Lower leg skin (tissue), 4 donors: Measurements from ENCODE around the gene ACOXL. TPM values are rescaled to one million over a fixed set of nuclear protein-coding genes. Genes with fewer than 3 reads are reported as not detected.

ENCODE experiments used
- DNase-seq, 2 donors: peaks; one replicate each; pipeline ENCODE4 v3.0.0-alpha.2; 2019; ENCODE audit warnings: low spot score in 2 of 2
- H3K4me3 ChIP-seq: fragments of 200-600 bp; sonication (generic); 2 replicates; pipeline ENCODE4 v1.5.1; 2017; ENCODE audit warnings: mild to moderate bottlenecking, low read depth; ENCODE audit not compliant: poor library complexity, severe bottlenecking
- POLR2A ChIP-seq, 2 donors: fragments of 450-650 bp; IDR thresholded peaks; one replicate each; pipeline ENCODE4 v1.6.1; 2016 to 2017; ENCODE audit warnings: antibody characterized with exemption in 2 of 2, mild to moderate bottlenecking in 1 of 2, moderate library complexity in 1 of 2
- WGBS, 2 donors: methylation state at CpG; one replicate each; pipeline ENCODE4 v1.1.5; 2018; 5-methylcytosine and 5-hydroxymethylcytosine counted together
- intact Hi-C: fragments of 100-400 bp; cut with DNase I; formaldehyde crosslinking; loops from one replicate; pipeline ENCODE4 v1.15.0; 2023; ENCODE audit warnings: low total_unique reads
- total RNA-seq, 4 donors: library from RNA; depleted of rRNA; stranded (reverse); fragments of >200 nt; gene quantifications; one replicate each; pipeline ENCODE4 v1.1.0, GENCODE V29; 2016
- TF ChIP-seq, protein P1 (sequence below), 3 donors: fragments of 450-650 bp; IDR thresholded peaks; one replicate each; pipeline ENCODE4 v1.5.1; 2016; ENCODE audit warnings: antibody characterized with exemption in 3 of 3, mild to moderate bottlenecking in 3 of 3, moderate library complexity in 2 of 3

The ACOXL gene
- total RNA-seq, 4 donors from 2014 or later, result not detected

DNA sequence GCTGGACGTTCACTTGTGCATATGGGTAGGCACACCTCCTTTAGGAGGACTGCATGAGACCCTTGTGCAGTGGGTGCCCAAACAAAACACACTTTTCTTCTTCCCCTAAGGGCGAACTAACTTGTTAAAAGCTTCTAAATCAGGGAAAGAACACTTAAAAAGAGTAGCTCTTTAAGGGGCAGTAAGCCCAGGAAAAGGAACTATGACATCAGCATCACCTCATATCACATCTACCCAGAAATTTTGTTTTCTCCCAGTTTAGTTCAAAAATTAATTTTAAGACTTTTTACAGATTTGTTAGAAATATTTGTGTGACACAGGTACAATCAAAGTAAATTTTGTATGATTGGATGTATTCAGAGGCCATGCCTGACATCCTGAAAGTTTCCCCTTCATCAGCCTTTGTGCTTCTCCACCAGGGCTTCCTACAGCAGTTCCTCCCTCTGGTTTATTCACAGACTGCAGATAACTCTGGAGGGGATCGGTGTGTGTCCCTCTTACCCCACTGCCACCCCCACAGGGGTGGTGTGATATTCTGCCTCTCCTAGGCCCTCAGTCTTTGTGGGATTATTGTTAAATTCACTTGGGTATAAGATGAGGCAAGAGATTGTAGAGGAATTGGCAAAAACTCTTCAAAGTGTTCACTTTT lies 416.0 kb downstream of the ACOXL start:
- 83 to 92% methylated on average over 3 of the region's 3 CpGs for WGBS, 2 donors
- TF ChIP-seq, protein P1, sequence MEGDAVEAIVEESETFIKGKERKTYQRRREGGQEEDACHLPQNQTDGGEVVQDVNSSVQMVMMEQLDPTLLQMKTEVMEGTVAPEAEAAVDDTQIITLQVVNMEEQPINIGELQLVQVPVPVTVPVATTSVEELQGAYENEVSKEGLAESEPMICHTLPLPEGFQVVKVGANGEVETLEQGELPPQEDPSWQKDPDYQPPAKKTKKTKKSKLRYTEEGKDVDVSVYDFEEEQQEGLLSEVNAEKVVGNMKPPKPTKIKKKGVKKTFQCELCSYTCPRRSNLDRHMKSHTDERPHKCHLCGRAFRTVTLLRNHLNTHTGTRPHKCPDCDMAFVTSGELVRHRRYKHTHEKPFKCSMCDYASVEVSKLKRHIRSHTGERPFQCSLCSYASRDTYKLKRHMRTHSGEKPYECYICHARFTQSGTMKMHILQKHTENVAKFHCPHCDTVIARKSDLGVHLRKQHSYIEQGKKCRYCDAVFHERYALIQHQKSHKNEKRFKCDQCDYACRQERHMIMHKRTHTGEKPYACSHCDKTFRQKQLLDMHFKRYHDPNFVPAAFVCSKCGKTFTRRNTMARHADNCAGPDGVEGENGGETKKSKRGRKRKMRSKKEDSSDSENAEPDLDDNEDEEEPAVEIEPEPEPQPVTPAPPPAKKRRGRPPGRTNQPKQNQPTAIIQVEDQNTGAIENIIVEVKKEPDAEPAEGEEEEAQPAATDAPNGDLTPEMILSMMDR (IDR thresholded peaks at IDR 0.05), result no peak
- TF ChIP-seq POLR2A (IDR thresholded peaks at IDR 0.05), result no peak
- DNase-seq, result no peak
- intact Hi-C loops, result no loop called here
- H3K4me3 ChIP-seq, result no peak overlapping the region

GRCh38 chr2:111148925-111149324 lies 416.6 kb downstream of the ACOXL start:
- TF ChIP-seq POLR2A (IDR thresholded peaks at IDR 0.05), result no peak
- TF ChIP-seq, protein P1 (IDR thresholded peaks at IDR 0.05), result no peak
- DNase-seq, result no peak
- H3K4me3 ChIP-seq, result no peak overlapping the region
- 77 to 79% methylated on average over 8 of the region's 8 CpGs for WGBS, 2 donors
- intact Hi-C loops, result no loop called here

DNA sequence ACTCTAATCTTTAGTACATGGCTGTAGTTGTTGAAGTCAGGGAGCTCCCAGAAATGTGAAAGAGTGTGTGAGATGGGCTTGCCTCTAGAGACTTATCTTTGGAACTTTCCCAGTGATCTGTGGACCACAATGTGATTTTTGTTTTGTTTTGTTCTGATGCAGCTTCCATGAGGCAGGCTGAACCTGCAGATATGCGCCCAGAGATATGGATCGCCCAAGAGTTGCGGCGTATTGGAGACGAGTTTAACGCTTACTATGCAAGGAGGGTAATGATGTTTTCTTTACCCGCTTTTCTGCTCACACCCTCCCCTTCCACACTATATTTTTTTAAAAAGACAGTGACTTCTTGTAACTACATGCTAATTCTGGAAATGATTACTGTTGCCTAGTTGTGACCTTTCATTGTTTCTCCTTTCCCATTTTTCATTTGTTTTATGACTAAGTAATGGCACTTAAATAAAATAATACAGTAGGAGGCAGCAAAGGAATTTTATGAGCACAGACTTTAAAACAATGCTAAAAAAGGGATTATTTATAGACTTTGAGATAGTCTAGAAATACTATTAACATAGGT lies 417.6 kb downstream of the ACOXL start:
- TF ChIP-seq, protein P1 (IDR thresholded peaks at IDR 0.05), result no peak
- no peak for TF ChIP-seq POLR2A (IDR thresholded peaks at IDR 0.05)
- no peak overlapping the region for H3K4me3 ChIP-seq
- 89 to 94% methylated on average over 7 of the region's 7 CpGs for WGBS, 2 donors
- intact Hi-C loops, result no loop called here
- DNase-seq, result no peak

DNA sequence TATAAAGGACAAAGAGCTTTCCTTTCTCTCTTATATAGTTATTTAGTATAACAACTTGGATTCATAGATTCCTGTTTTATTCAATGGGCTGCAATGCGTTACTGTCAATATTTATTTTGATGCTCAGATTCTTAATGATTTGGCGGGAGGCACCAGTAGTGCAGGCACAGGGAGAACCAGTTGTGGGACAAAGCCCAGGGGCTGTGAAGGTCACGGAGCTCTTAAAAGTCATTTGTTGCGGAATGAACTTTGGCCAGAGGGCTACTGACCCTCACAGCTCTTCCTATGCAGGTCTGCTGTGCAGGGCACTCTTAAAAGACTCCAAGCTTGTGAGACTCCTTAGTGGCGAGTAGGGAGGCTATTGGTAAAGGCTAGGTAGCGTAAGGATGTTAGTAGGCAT lies 422.4 kb downstream of the ACOXL start:
- intact Hi-C loops, result no loop called here
- 63 to 95% methylated on average over 6 of the region's 6 CpGs for WGBS, 2 donors
- H3K4me3 ChIP-seq, result no peak overlapping the region
- TF ChIP-seq POLR2A (IDR thresholded peaks at IDR 0.05), result no peak
- TF ChIP-seq, protein P1 (IDR thresholded peaks at IDR 0.05), result no peak
- DNase-seq, result no peak

- no peak overlapping the region for H3K4me3 ChIP-seq
- DNase-seq, result no peak
- 60 to 63% methylated on average over 1 of the region's 1 CpG for WGBS, 2 donors
- intact Hi-C loops, result no loop called here
- TF ChIP-seq POLR2A (IDR thresholded peaks at IDR 0.05), result no peak
- TF ChIP-seq, protein P1 (IDR thresholded peaks at IDR 0.05), result no peak
Observed at GRCh38 chr2:111155610-111156009, 423.2 kb downstream of the ACOXL start.

- intact Hi-C loops, result no loop called here
- DNase-seq, result no peak
Observed at GRCh38 chr2:111156529-111156928, 424.2 kb downstream of the ACOXL start.

More at GRCh38 chr2:111156529-111156928, 424.2 kb downstream of the ACOXL start:
- no peak overlapping the region for H3K4me3 ChIP-seq
- TF ChIP-seq, protein P1 (IDR thresholded peaks at IDR 0.05), result no peak
- TF ChIP-seq POLR2A (IDR thresholded peaks at IDR 0.05), result no peak
- 88 to 89% methylated on average over 8 of the region's 8 CpGs for WGBS, 2 donors
